Osteocyte (in vitro differentiated cells): Measurements from ENCODE around the gene DOCK1. TPM values are rescaled to one million over a fixed set of nuclear protein-coding genes. Genes with fewer than 3 reads are reported as not detected.

Experiments used
- DNase-seq: peaks from one replicate; pipeline ENCODE4 v3.0.0; 2021; ENCODE audit warnings: mixed read lengths; ENCODE audit not compliant: unreplicated experiment; ENCODE audit errors: extremely low spot score
- H3K27ac Mint-ChIP-seq: one replicate; pipeline ENCODE4 v1.8.0; 2021; ENCODE audit warnings: mild to moderate bottlenecking, mixed read lengths; ENCODE audit not compliant: unreplicated experiment
- H3K27me3 Mint-ChIP-seq: one replicate; pipeline ENCODE4 v1.8.0; 2021; ENCODE audit warnings: mixed read lengths; ENCODE audit not compliant: unreplicated experiment
- H3K36me3 Mint-ChIP-seq: one replicate; pipeline ENCODE4 v1.8.0; 2021; ENCODE audit warnings: mixed read lengths; ENCODE audit not compliant: unreplicated experiment
- H3K4me1 Mint-ChIP-seq: one replicate; pipeline ENCODE4 v1.8.0; 2021; ENCODE audit warnings: mixed read lengths; ENCODE audit not compliant: unreplicated experiment
- H3K4me3 Mint-ChIP-seq: one replicate; pipeline ENCODE4 v1.8.0; 2021; ENCODE audit warnings: mild to moderate bottlenecking, moderate library complexity, mixed read lengths; ENCODE audit not compliant: unreplicated experiment
- H3K9me3 Mint-ChIP-seq: one replicate; pipeline ENCODE4 v1.8.0; 2021; ENCODE audit warnings: mixed read lengths; ENCODE audit not compliant: unreplicated experiment
- CTCF ChIP-seq: fragments of 200-600 bp; sonication (generic); IDR thresholded peaks from 2 replicates; pipeline ENCODE4 v1.5.0; 2021; ENCODE audit warnings: antibody characterized with exemption, mild to moderate bottlenecking, moderate library complexity
- total RNA-seq: library from RNA; stranded (reverse); gene quantifications from 2 replicates; pipeline ENCODE4 v1.2.1, GENCODE V29; 2021

Gene DOCK1
- total RNA-seq, 1 donor from 2014 or later: 66.3 TPM

DNA sequence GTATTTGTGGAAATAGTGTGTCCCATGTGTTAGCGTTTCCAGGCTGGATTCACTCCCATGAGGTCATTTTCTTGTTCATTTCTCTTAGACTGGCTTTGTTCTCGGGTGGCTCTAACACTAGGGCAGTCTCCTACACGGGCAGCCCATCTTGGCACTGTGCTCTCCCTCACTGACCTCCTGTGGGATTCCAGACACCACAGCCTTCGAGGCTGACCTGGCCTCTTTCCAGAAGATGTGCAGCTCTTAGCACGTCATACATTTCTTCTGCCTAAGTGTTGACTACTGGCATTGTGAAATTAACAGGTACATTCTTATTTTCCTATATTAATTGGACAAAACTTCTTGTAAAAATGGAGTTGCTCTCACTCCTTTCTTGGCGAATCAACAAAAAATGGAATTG is 218.4 kb downstream of the DOCK1 start:
- no peaks in the 10 kb centered on the region for H3K27me3 Mint-ChIP-seq

GRCh38 chr10:127125331-127125730 is 220.1 kb downstream of the DOCK1 start:
- TF ChIP-seq CTCF: no peak
- peaks cover 33% of the 10 kb centered on the region for H3K36me3 Mint-ChIP-seq
- no peak overlapping the region for H3K4me3 Mint-ChIP-seq
- H3K9me3 Mint-ChIP-seq: no peaks in the 10 kb centered on the region
- H3K4me1 Mint-ChIP-seq: no peaks in the 10 kb centered on the region
- H3K27me3 Mint-ChIP-seq: no peaks in the 10 kb centered on the region
- no peak overlapping the region for H3K27ac Mint-ChIP-seq
- DNase-seq: no peak

More for the DNA sequence above, 218.4 kb downstream of the DOCK1 start:
- DNase-seq: no peak
- H3K4me1 Mint-ChIP-seq: no peaks in the 10 kb centered on the region
- no peak for TF ChIP-seq CTCF
- no peak overlapping the region for H3K27ac Mint-ChIP-seq
- peaks cover 26% of the 10 kb centered on the region for H3K36me3 Mint-ChIP-seq
- no peaks in the 10 kb centered on the region for H3K9me3 Mint-ChIP-seq
- no peak overlapping the region for H3K4me3 Mint-ChIP-seq

GRCh38 chr10:127127822-127128221 is 222.6 kb downstream of the DOCK1 start:
- H3K27ac Mint-ChIP-seq: no peak overlapping the region
- peaks cover 41% of the 10 kb centered on the region for H3K36me3 Mint-ChIP-seq
- TF ChIP-seq CTCF: no peak
- H3K4me1 Mint-ChIP-seq: no peaks in the 10 kb centered on the region
- no peaks in the 10 kb centered on the region for H3K27me3 Mint-ChIP-seq
- no peak for DNase-seq
- no peaks in the 10 kb centered on the region for H3K9me3 Mint-ChIP-seq
- no peak overlapping the region for H3K4me3 Mint-ChIP-seq

- no peaks in the 10 kb centered on the region for H3K9me3 Mint-ChIP-seq
- H3K4me1 Mint-ChIP-seq: no peaks in the 10 kb centered on the region
- no peak overlapping the region for H3K27ac Mint-ChIP-seq
- H3K27me3 Mint-ChIP-seq: no peaks in the 10 kb centered on the region
- H3K4me3 Mint-ChIP-seq: no peak overlapping the region
- no peak for TF ChIP-seq CTCF
- H3K36me3 Mint-ChIP-seq: peaks cover 34% of the 10 kb centered on the region
- DNase-seq: no peak
These were observed 223.9 kb downstream of the DOCK1 start for GRCh38 chr10:127129104-127129503.

DNA sequence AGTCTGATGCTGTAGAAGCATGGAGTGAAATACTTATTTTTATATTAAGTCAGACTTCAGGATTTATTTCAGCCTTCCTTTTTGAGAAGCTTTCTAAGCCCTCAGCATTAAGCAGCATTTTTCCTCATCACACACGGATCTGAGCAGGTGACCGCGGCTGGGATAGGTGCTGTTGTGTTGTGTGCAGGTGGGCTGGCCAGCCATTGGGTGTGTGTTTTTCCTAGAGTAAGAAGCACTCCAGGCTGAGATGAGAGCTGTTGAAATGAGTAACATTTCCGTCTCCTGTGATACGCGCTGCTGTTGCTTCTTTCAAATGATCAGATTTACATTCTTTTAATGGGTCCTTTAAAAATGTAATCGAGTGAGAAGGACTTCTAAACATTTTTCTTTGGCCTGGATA is 227.2 kb downstream of the DOCK1 start:
- Mint-ChIP-seq H3K9me3 (no peaks in the 10 kb centered on the region), H3K27me3 (no peaks in the 10 kb centered on the region), H3K4me1 (no peaks in the 10 kb centered on the region), H3K27ac (no peak overlapping the region), H3K36me3 (peaks cover 32% of the 10 kb centered on the region), H3K4me3 (no peak overlapping the region)
- TF ChIP-seq CTCF: no peak
- DNase-seq: no peak
